Kidney epithelial cell (primary cell): ENCODE data around the gene PPP3CA. TPM values are rescaled to one million over a fixed set of nuclear protein-coding genes. Genes with fewer than 3 reads are reported as not detected.

Experiments used
- DNase-seq: peaks from one replicate; pipeline ENCODE4 v3.0.0-alpha.2; 2010; ENCODE audit warnings: low read depth
- H3K27me3 ChIP-seq: 2 replicates; pipeline ENCODE4 v1.6.0; 2011; ENCODE audit warnings: low read length; ENCODE audit not compliant: control insufficient read depth, insufficient read depth
- H3K36me3 ChIP-seq: 2 replicates; pipeline ENCODE4 v1.5.1; 2011; ENCODE audit warnings: low read length; ENCODE audit not compliant: control insufficient read depth, insufficient read depth
- H3K4me3 ChIP-seq: 2 replicates; pipeline ENCODE4 v1.5.1; 2011; ENCODE audit warnings: low read depth, mild to moderate bottlenecking, control low read depth, low read length
- total RNA-seq: library from RNA; depleted of rRNA; stranded (reverse); fragments of >200 nt; gene quantifications from 2 replicates; pipeline ENCODE4 v1.2.3, GENCODE V29; 2015
- TF ChIP-seq, protein P1 (sequence below): IDR thresholded peaks from 2 replicates; pipeline ENCODE4 v1.5.1; 2011; ENCODE audit warnings: mild to moderate bottlenecking, moderate library complexity, low read length, control low read depth, inconsistent platforms; ENCODE audit not compliant: insufficient read depth, poor library complexity, severe bottlenecking

The PPP3CA gene
- total RNA-seq, 1 donor from 2014 or later = 26.5 TPM

- H3K4me3 ChIP-seq = no peak overlapping the region
- no peak for DNase-seq
- H3K36me3 ChIP-seq = no peaks in the 10 kb centered on the region
- H3K27me3 ChIP-seq = no peaks in the 10 kb centered on the region
- TF ChIP-seq, protein P1, sequence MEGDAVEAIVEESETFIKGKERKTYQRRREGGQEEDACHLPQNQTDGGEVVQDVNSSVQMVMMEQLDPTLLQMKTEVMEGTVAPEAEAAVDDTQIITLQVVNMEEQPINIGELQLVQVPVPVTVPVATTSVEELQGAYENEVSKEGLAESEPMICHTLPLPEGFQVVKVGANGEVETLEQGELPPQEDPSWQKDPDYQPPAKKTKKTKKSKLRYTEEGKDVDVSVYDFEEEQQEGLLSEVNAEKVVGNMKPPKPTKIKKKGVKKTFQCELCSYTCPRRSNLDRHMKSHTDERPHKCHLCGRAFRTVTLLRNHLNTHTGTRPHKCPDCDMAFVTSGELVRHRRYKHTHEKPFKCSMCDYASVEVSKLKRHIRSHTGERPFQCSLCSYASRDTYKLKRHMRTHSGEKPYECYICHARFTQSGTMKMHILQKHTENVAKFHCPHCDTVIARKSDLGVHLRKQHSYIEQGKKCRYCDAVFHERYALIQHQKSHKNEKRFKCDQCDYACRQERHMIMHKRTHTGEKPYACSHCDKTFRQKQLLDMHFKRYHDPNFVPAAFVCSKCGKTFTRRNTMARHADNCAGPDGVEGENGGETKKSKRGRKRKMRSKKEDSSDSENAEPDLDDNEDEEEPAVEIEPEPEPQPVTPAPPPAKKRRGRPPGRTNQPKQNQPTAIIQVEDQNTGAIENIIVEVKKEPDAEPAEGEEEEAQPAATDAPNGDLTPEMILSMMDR = no peak
These were observed 136.2 kb downstream of the PPP3CA start for GRCh38 chr4:101211146-101211553.

GRCh38 chr4:101210331-101210730, 137.0 kb downstream of the PPP3CA start:
- Histone ChIP-seq H3K27me3 (no peaks in the 10 kb centered on the region), H3K36me3 (no peaks in the 10 kb centered on the region), H3K4me3 (no peak overlapping the region)
- TF ChIP-seq, protein P1 = no peak
- DNase-seq = no peak

GRCh38 chr4:101208171-101208570, 139.2 kb downstream of the PPP3CA start:
- Histone ChIP-seq H3K4me3 (no peak overlapping the region), H3K36me3 (no peaks in the 10 kb centered on the region), H3K27me3 (no peaks in the 10 kb centered on the region)
- no peak for DNase-seq
- TF ChIP-seq, protein P1 = no peak

DNA sequence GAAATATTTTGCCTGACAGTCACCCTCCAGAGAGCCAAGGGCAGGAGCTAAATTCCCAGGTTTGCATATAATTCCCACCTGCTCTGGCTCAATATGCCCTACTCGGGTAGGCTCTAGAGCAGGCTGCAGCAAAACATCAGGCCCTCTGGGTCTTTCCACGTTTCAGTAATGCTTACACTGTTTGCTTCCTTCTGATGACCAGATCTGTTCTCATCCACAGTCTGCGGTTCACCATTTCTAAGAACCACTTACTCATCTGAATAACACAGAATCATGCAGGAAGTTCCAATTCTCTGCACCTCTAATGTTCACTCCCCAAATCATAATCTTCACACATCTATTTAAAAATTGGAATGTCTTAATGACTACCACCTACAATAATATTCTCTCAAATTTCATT, 141.4 kb downstream of the PPP3CA start:
- DNase-seq = no peak
- no peak overlapping the region for H3K4me3 ChIP-seq
- no peaks in the 10 kb centered on the region for H3K36me3 ChIP-seq

GRCh38 chr4:101201421-101201820, 145.9 kb downstream of the PPP3CA start:
- DNase-seq = no peak
- Histone ChIP-seq H3K36me3 (no peaks in the 10 kb centered on the region), H3K4me3 (no peak overlapping the region), H3K27me3 (no peaks in the 10 kb centered on the region)
- TF ChIP-seq, protein P1 = no peak

More for the DNA sequence above, 141.4 kb downstream of the PPP3CA start:
- no peaks in the 10 kb centered on the region for H3K27me3 ChIP-seq
- TF ChIP-seq, protein P1 = no peak

- Histone ChIP-seq H3K36me3 (no peaks in the 10 kb centered on the region), H3K27me3 (no peaks in the 10 kb centered on the region), H3K4me3 (no peak overlapping the region)
- peak; percentile 89 for DNase-seq
- TF ChIP-seq, protein P1 = no peak
These were observed 146.8 kb downstream of the PPP3CA start for GRCh38 chr4:101200561-101200960.
